OCI-M1 (cell line): Measurements from ENCODE around the gene CCDC116.
"Not testable (repeated sequence)": the region's sequence is repeated elsewhere in the genome, so short reads cannot be mapped to it uniquely, and the experiment has no call there.

ENCODE experiments used
- DNase-seq: peaks from one replicate; lab custom pipeline; 2025; lab: John Stamatoyannopoulos, UW

CCDC116 gene

GRCh38 chr22:21632237-21632895, at the start of gene CCDC116:
TSS of gene CCDC116 (plus strand) at chr22:21632760. CDS start at chr22:21633182, 422 bp downstream.
- DNase-seq, result peak; percentile 99

- no peak for DNase-seq
Observed at GRCh38 chr22:21582801-21583740, 49.5 kb upstream of the CCDC116 start.

- no peak for DNase-seq
Observed at GRCh38 chr22:21585389-21585788, 47.2 kb upstream of the CCDC116 start.

- peak; percentile 95 for DNase-seq
Observed at GRCh38 chr22:21587803-21588611, 44.6 kb upstream of the CCDC116 start.

GRCh38 chr22:21589396-21589795, 43.2 kb upstream of the CCDC116 start:
- DNase-seq, result no peak

- no peak for DNase-seq
Observed at GRCh38 chr22:21590809-21591641, 41.5 kb upstream of the CCDC116 start.

- DNase-seq, result no peak
Observed at GRCh38 chr22:21591695-21592094, 40.9 kb upstream of the CCDC116 start.

GRCh38 chr22:21592422-21592821, 40.1 kb upstream of the CCDC116 start:
- no peak for DNase-seq

- no peak for DNase-seq
Observed at GRCh38 chr22:21593406-21594232, 38.9 kb upstream of the CCDC116 start.

GRCh38 chr22:21594865-21595452, 37.6 kb upstream of the CCDC116 start:
- DNase-seq, result no peak

GRCh38 chr22:21596356-21597135, 36.0 kb upstream of the CCDC116 start:
- not testable (repeated sequence) for DNase-seq

- DNase-seq, result no peak
Observed at GRCh38 chr22:21598302-21598701, 34.3 kb upstream of the CCDC116 start.

GRCh38 chr22:21599053-21599893, 33.3 kb upstream of the CCDC116 start:
- no peak for DNase-seq

GRCh38 chr22:21602579-21602978, 30.0 kb upstream of the CCDC116 start:
- DNase-seq, result no peak

- no peak for DNase-seq
Observed at GRCh38 chr22:21603973-21604372, 28.6 kb upstream of the CCDC116 start.

- DNase-seq, result no peak
Observed at GRCh38 chr22:21605887-21606564, 26.5 kb upstream of the CCDC116 start.

- DNase-seq, result no peak
Observed at GRCh38 chr22:21606775-21607174, 25.8 kb upstream of the CCDC116 start.
